Pancreas (tissue), 10 donors: Measurements from ENCODE around the gene WFIKKN1. TPM values are rescaled to one million over a fixed set of nuclear protein-coding genes. Genes with fewer than 3 reads are reported as not detected.

Source experiments
- ATAC-seq, 4 donors: fragments of 200-7000 bp; cut with Tn5 transposase; one replicate each; pipeline versions ENCODE4 v1.8.0 to v1.9.1; 2020; ENCODE audit warnings: mild to moderate bottlenecking in 4 of 4, moderate library complexity in 4 of 4
- DNase-seq, 6 donors: peaks; one replicate each; pipeline ENCODE4 v3.0.0-alpha.2; 2020
- FAIRE-seq: peaks from 2 replicates; lab custom pipeline; 2012; peaks lifted over from hg19 to GRCh38; lab: Jason Lieb, UNC
- H3K27ac ChIP-seq, 4 donors: fragments of 200-600 bp; sonication (generic); 1 replicate in 3 of 4; 2 replicates in 1 of 4; pipeline versions ENCODE4 v1.5.0 to v1.8.0; 2020
- H3K27me3 ChIP-seq, 4 donors: fragments of 200-600 bp; one replicate each; pipeline ENCODE4 v1.8.0; 2021
- H3K36me3 ChIP-seq, 3 donors: fragments of 200-600 bp; sonication (generic) in 1 of 3; one replicate each; pipeline versions ENCODE4 v1.5.0 to v1.8.0; 2020 to 2021
- H3K4me1 ChIP-seq, 3 donors: fragments of 200-600 bp; one replicate each; pipeline ENCODE4 v1.8.0; 2021
- H3K4me3 ChIP-seq, 4 donors: fragments of 200-600 bp; sonication (generic) in 2 of 4; one replicate each; pipeline versions ENCODE4 v1.5.0 to v1.8.0; 2020 to 2021
- H3K9me3 ChIP-seq, 4 donors: fragments of 200-600 bp; one replicate each; pipeline ENCODE4 v1.8.0; 2021
- WGBS, 2 donors: extraction: QIAGEN DNeasy Blood & Tissue Kit; methylation state at CpG; one replicate each; pipeline ENCODE4 v1.1.7; 2013; 5-methylcytosine and 5-hydroxymethylcytosine counted together
- intact Hi-C, 3 donors: fragments of 100-400 bp; cut with DNase I; formaldehyde crosslinking; loops; one replicate each; pipeline versions ENCODE4 v1.11.1 to v1.14.2; 2022
- polyA plus RNA-seq, 2 donors: library from polyadenylated mRNA; stranded (reverse); fragments of 200-250 nt; gene quantifications; one replicate each; pipeline ENCODE4 v1.2.3, GENCODE V29; 2013
- total RNA-seq, 6 donors: library from RNA; stranded (reverse); fragmentation: NEBNext Ultra II Directional in 4 of 6; extraction: Animal tissue kit (Norgen Biotek cat#: 25700) in 4 of 6; gene quantifications; one replicate each; pipeline versions ENCODE4 v1.2.1 to v1.2.4, GENCODE V29; 2021 to 2023
- TF ChIP-seq, protein P1 (sequence below), 4 donors: fragments of 200-600 bp; sonication (generic) in 3 of 4; IDR thresholded peaks; one replicate each; pipeline versions ENCODE4 v1.5.0 to v1.8.0; 2021; ENCODE audit warnings: antibody characterized with exemption in 4 of 4
- donor health status: healthy with polysubstance abuse.
- donor health status: DM: no; HTN: no; CAD: no; lungs with moderate emphysema.
- donor health status: DM: no; HTN: no; CAD: no.
- donor health status: control.
- donor health status: control.
- donor health status: Bipolar disorder and iron deficiency.
- donor health status: DM: yes; HTN: yes; CAD: no.
- donor health status: DM: no; HTN: no; CAD: no.
- donor health status: DM: no; HTN: no; CAD: no.
- donor health status: DM: yes; HTN: yes; CAD: no.

WFIKKN1 gene
- total and polyA plus RNA-seq, 8 donors: 0.75 to 13.8 (median 1.7) TPM

DNA sequence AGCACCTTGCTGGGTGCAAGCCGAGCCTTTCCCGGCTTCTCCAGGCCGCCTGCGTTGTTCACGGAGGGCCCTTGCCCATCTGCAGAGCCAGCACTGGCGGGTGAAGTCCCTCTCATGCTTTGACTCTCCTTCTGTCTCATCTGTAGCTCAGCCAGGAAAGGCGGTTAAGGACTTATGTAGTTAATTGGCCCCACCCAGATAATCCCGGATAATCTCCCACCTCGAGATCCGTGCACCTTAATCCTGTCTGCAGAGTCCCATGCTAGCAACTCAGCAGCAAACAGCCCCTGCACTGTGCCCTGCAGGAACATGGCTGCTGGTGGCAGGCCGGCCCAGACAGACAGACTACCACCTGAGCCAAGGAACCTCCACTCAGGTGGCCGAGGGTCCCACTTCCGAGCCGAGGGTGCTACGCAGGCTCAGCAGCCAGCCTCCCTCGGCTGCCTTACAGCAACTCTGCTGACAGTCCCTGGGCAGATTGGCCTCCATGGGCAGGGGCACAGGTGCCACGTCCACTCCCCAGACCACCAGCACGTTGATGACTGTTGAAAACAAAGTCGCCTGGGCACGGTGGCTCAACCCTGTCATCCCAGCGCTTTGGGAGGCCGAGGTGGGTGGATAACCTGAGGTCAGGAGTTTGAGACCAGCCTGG, 24.0 kb upstream of the WFIKKN1 start:
- H3K9me3 ChIP-seq: no peaks in the 10 kb centered on the region
- WGBS, 2 donors: 91 to 94% methylated on average over 22 of the region's 22 CpGs
- H3K36me3 ChIP-seq: no peaks in the 10 kb centered on the region
- DNase-seq (peak in 1 of 6 donors; percentile 53), FAIRE-seq (no peak), ATAC-seq (no peak)
- TF ChIP-seq, protein P1, sequence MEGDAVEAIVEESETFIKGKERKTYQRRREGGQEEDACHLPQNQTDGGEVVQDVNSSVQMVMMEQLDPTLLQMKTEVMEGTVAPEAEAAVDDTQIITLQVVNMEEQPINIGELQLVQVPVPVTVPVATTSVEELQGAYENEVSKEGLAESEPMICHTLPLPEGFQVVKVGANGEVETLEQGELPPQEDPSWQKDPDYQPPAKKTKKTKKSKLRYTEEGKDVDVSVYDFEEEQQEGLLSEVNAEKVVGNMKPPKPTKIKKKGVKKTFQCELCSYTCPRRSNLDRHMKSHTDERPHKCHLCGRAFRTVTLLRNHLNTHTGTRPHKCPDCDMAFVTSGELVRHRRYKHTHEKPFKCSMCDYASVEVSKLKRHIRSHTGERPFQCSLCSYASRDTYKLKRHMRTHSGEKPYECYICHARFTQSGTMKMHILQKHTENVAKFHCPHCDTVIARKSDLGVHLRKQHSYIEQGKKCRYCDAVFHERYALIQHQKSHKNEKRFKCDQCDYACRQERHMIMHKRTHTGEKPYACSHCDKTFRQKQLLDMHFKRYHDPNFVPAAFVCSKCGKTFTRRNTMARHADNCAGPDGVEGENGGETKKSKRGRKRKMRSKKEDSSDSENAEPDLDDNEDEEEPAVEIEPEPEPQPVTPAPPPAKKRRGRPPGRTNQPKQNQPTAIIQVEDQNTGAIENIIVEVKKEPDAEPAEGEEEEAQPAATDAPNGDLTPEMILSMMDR (IDR thresholded peaks at IDR 0.05): no peak
- H3K27ac ChIP-seq: no peak overlapping the region
- H3K4me3 ChIP-seq: no peak overlapping the region
- intact Hi-C loops: no loop called here
- no peaks in the 10 kb centered on the region for H3K27me3 ChIP-seq
- H3K4me1 ChIP-seq: peaks cover 0 to 5% (median 3%) of the 10 kb centered on the region in 3 donors

DNA sequence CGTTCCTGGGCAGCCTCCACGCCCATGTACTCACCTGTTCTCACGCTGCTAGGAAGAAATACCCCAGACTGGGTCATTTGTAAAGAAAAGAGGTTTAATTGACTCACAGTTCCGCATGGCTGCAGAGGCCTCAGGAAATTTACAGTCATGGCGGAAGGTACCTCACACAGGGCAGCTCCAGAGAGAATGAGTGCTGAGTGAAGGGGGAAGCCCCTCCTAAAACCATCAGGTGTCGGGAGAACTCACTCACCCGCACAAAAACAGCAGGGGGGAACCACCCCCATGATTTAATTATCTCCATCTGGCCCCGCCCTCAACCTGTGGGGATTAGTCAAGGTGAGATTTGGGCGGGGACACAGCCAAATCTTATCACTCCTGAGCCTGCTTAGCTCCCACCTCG, 22.8 kb upstream of the WFIKKN1 start:
- 77 to 84% methylated on average over 10 of the region's 10 CpGs for WGBS, 2 donors
- Histone ChIP-seq H3K36me3 (no peaks in the 10 kb centered on the region), H3K27ac (no peak overlapping the region), H3K9me3 (no peaks in the 10 kb centered on the region), H3K4me3 (no peak overlapping the region), H3K4me1 (peaks cover 0 to 5% (median 3%) of the 10 kb centered on the region in 3 donors), H3K27me3 (no peaks in the 10 kb centered on the region)
- TF ChIP-seq, protein P1 (IDR thresholded peaks at IDR 0.05): no peak
- ATAC-seq: no peak
- intact Hi-C loops: no loop called here
- no peak for DNase-seq
- no peak for FAIRE-seq

DNA sequence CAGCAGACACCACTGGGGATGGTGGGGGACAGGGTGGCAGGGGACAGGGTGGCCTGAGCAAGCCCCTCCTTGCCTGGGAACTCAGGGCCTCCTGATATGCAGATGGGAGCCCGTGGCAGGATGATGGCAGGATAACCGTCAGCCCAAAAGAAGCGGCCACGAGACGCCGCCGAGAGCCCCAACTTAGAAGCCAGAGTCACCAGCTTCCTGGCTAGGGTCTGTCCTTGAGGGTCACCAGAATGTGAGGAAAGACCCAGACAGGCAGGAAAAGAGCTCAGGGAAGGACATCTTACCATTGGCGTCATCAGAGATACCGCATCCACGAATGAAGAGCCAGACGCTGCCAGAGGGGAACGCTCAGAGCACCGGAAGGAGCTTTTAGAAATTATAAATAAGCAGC, 21.5 kb upstream of the WFIKKN1 start:
- no peaks in the 10 kb centered on the region for H3K9me3 ChIP-seq
- DNase-seq: no peak
- no peaks in the 10 kb centered on the region for H3K36me3 ChIP-seq
- FAIRE-seq: no peak
- TF ChIP-seq, protein P1 (IDR thresholded peaks at IDR 0.05): no peak
- H3K27me3 ChIP-seq: no peaks in the 10 kb centered on the region
- no peak for ATAC-seq
- 86 to 93% methylated on average over 13 of the region's 13 CpGs for WGBS, 2 donors
- intact Hi-C loops: no loop called here
- no peak overlapping the region for H3K27ac ChIP-seq
- H3K4me3 ChIP-seq: no peak overlapping the region
- H3K4me1 ChIP-seq: peaks cover 0 to 5% (median 3%) of the 10 kb centered on the region in 3 donors

DNA sequence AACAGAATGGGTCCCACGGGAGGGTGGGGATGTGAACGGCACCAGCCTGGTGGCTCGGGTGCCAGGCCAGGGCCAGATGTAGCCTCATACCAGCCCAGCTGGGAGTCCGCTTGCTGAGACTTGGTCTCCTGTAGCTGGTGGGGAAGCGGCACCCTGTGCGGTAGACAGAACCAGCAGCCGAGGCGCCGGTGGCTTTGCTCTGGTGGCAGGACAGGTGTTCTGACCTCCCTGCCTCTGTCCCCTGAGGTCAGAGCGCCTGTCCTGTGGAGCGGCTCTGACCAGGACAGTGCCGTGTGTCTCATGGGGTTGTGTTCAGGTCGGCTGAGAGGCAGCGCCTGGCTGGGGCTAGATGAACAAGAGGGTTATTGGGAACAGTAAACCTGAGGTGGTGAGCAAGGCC, 20.8 kb upstream of the WFIKKN1 start:
- Histone ChIP-seq H3K27me3 (no peaks in the 10 kb centered on the region), H3K27ac (no peak overlapping the region), H3K9me3 (no peaks in the 10 kb centered on the region), H3K4me3 (no peak overlapping the region), H3K4me1 (peaks cover 0 to 5% (median 3%) of the 10 kb centered on the region in 3 donors), H3K36me3 (no peaks in the 10 kb centered on the region)
- peak in 1 of 6 donors; percentile 76 for DNase-seq
- TF ChIP-seq, protein P1 (IDR thresholded peaks at IDR 0.05): no peak
- intact Hi-C loops: no loop called here
- 86 to 90% methylated on average over 14 of the region's 14 CpGs for WGBS, 2 donors
- no peak for FAIRE-seq
- ATAC-seq: peak in 2 of 4 donors; percentile 5 to 14
